OCI-LY1 (cell line): ENCODE measurements around the gene NPTX1.

ENCODE experiments used
- H2AFZ ChIP-seq: fragments of 200-600 bp; sonication (generic), shearing (Covaris generic); 2 replicates; pipeline ENCODE4 v1.6.0; 2014; ENCODE audit warnings: antibody characterized with exemption, mild to moderate bottlenecking, low read length
- H3F3A ChIP-seq: fragments of 200-600 bp; sonication (generic), shearing (Covaris generic); 2 replicates; pipeline ENCODE4 v1.6.0; 2014; ENCODE audit warnings: mild to moderate bottlenecking, antibody characterized with exemption, low read length, moderate library complexity; ENCODE audit not compliant: insufficient read depth
- H3K27ac ChIP-seq: fragments of 200-600 bp; sonication (generic); 2 replicates; pipeline ENCODE4 v1.5.1; 2014; ENCODE audit warnings: low read length, mixed run types, mild to moderate bottlenecking, low read depth; ENCODE audit not compliant: poor library complexity, severe bottlenecking
- H3K27me3 ChIP-seq: fragments of 200-600 bp; sonication (generic); 2 replicates; pipeline ENCODE4 v1.6.0; 2014; ENCODE audit warnings: antibody characterized with exemption, mild to moderate bottlenecking, low read length, moderate library complexity; ENCODE audit not compliant: insufficient read depth
- H3K36me3 ChIP-seq: fragments of 200-600 bp; sonication (generic); 2 replicates; pipeline ENCODE4 v1.6.1; 2014; ENCODE audit warnings: mild to moderate bottlenecking, antibody characterized with exemption, low read length, moderate library complexity, mixed read lengths; ENCODE audit not compliant: insufficient read depth
- H3K4me1 ChIP-seq: fragments of 200-600 bp; sonication (generic); 2 replicates; pipeline ENCODE4 v1.5.1; 2014; ENCODE audit warnings: mild to moderate bottlenecking, low read length, moderate library complexity; ENCODE audit not compliant: insufficient read depth, severe bottlenecking
- H3K4me2 ChIP-seq: fragments of 200-600 bp; sonication (generic), shearing (Covaris generic); 2 replicates; pipeline ENCODE4 v1.6.1; 2014; ENCODE audit warnings: low read length
- H3K4me3 ChIP-seq: fragments of 200-600 bp; sonication (generic); 2 replicates; pipeline ENCODE4 v1.5.1; 2014; ENCODE audit warnings: low read length, low read depth, mild to moderate bottlenecking, mixed read lengths; ENCODE audit not compliant: poor library complexity, severe bottlenecking
- H3K79me2 ChIP-seq: fragments of 200-600 bp; shearing (Covaris generic); 2 replicates; pipeline ENCODE4 v1.6.1; 2016; ENCODE audit warnings: mixed run types, low read length, mixed read lengths; ENCODE audit not compliant: insufficient read depth
- H3K9ac ChIP-seq: fragments of 200-600 bp; sonication (generic), shearing (Covaris generic); 2 replicates; pipeline ENCODE4 v1.6.1; 2014; ENCODE audit warnings: mild to moderate bottlenecking, low read length, mixed read lengths
- H3K9me2 ChIP-seq: fragments of 200-600 bp; sonication (generic), shearing (Covaris generic); 2 replicates; pipeline ENCODE4 v1.6.1; 2014; ENCODE audit warnings: low read depth, mild to moderate bottlenecking, low read length, mixed read lengths
- H3K9me3 ChIP-seq: fragments of 200-600 bp; shearing (Covaris generic); 2 replicates; pipeline ENCODE4 v1.6.1; 2014; ENCODE audit warnings: low read length, mixed read lengths
- H4K20me1 ChIP-seq: fragments of 200-600 bp; sonication (generic), shearing (Covaris generic); 2 replicates; pipeline ENCODE4 v1.6.0; 2016; ENCODE audit warnings: mild to moderate bottlenecking, low read length; ENCODE audit not compliant: insufficient read depth
- EZH2 ChIP-seq: fragments of 200-600 bp; sonication (generic), shearing (Covaris generic); IDR thresholded peaks from 2 replicates; pipeline ENCODE4 v1.8.0; 2017; ENCODE audit warnings: borderline replicate concordance, mixed run types, mild to moderate bottlenecking, antibody characterized with exemption, low read length, moderate library complexity, mixed read lengths
- TF ChIP-seq, protein P1 (sequence below): fragments of 200-600 bp; sonication (generic), shearing (Covaris generic); IDR thresholded peaks from 2 replicates; pipeline ENCODE4 v1.5.1; 2017; ENCODE audit warnings: mild to moderate bottlenecking, antibody characterized with exemption, low read length, moderate library complexity, mixed read lengths

The NPTX1 gene

DNA sequence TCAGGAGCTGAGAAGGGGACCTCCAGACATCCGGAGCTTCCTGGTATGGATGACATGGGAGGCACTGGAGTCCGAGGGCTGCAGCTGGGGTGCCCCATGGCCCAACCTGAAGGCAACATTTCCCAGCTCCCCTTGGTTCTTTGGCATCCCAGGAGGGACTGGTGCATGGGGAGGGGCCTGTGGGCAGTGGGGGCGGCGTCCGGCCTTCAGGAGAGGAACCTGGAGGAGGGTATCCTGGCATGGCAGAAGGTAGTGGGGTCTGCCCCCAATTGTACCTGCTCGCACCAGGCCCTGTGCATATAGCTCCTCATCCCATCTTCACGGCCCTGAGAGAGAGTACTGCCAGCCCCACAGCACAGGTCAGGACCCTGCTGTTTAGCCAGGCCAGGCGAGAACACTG lies 11.9 kb downstream of the NPTX1 start:
- H3K27me3 ChIP-seq: peaks cover 9% of the 10 kb centered on the region; the same call in 1 of the 2 replicates
- H3K9ac ChIP-seq: no peak overlapping the region
- H3K36me3 ChIP-seq: no peaks in the 10 kb centered on the region
- TF ChIP-seq, protein P1, sequence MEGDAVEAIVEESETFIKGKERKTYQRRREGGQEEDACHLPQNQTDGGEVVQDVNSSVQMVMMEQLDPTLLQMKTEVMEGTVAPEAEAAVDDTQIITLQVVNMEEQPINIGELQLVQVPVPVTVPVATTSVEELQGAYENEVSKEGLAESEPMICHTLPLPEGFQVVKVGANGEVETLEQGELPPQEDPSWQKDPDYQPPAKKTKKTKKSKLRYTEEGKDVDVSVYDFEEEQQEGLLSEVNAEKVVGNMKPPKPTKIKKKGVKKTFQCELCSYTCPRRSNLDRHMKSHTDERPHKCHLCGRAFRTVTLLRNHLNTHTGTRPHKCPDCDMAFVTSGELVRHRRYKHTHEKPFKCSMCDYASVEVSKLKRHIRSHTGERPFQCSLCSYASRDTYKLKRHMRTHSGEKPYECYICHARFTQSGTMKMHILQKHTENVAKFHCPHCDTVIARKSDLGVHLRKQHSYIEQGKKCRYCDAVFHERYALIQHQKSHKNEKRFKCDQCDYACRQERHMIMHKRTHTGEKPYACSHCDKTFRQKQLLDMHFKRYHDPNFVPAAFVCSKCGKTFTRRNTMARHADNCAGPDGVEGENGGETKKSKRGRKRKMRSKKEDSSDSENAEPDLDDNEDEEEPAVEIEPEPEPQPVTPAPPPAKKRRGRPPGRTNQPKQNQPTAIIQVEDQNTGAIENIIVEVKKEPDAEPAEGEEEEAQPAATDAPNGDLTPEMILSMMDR: no peak
- TF ChIP-seq EZH2: no peak
- no peak overlapping the region for H3K4me3 ChIP-seq
- H3K4me2 ChIP-seq: no peak overlapping the region
- no peaks in the 10 kb centered on the region for H3K4me1 ChIP-seq
- H3K27ac ChIP-seq: no peak overlapping the region
- H3K9me2 ChIP-seq: no peaks in the 10 kb centered on the region
- no peak overlapping the region for H2AFZ ChIP-seq
- H4K20me1 ChIP-seq: no peaks in the 10 kb centered on the region
- H3K79me2 ChIP-seq: no peaks in the 10 kb centered on the region
- no peaks in the 10 kb centered on the region for H3K9me3 ChIP-seq
- H3F3A ChIP-seq: no peaks in the 10 kb centered on the region

DNA sequence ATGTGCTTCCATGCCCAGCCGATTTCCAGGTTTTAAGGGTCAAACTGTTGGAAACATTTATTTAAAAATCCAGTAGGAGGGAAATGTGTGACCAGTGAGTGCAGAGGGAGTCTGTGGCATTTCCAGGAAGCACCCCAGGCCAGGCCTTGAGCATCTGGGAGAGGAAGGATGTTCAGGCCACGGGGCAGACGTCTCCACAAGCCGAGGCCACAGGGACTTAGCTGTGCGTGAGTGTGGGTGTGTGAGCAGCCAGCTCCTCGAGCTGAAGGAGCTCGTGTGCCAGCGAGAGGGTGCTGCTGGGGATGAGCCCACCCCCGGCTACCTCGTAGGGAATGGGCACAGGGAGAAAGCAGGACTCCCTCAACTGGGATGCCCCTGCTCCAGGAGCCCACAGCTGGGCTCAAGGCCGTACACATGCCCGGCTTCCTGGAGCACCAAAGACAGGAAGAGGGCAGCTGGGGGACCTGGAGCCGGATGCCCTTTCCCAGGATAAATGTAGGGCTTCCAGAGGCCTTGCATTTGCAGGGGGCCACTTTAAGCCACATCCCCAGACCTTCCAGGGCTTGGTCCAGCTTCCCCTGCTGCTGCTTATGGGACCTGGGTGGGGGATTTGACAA lies 12.5 kb downstream of the NPTX1 start:
- Histone ChIP-seq H3K4me2 (no peak overlapping the region), H3K79me2 (no peaks in the 10 kb centered on the region), H3K27ac (no peak overlapping the region), H3K9me3 (no peaks in the 10 kb centered on the region), H3K27me3 (peaks cover 7% of the 10 kb centered on the region; the same call in 1 of the 2 replicates), H3F3A (no peaks in the 10 kb centered on the region), H3K9ac (no peak overlapping the region), H2AFZ (no peak overlapping the region), H3K4me3 (no peak overlapping the region), H3K9me2 (no peaks in the 10 kb centered on the region), H3K36me3 (no peaks in the 10 kb centered on the region), H4K20me1 (no peaks in the 10 kb centered on the region), H3K4me1 (no peaks in the 10 kb centered on the region)
- TF ChIP-seq, protein P1: no peak
- TF ChIP-seq EZH2: no peak

GRCh38 chr17:80461528-80462160 lies 14.8 kb downstream of the NPTX1 start:
- H3K9ac ChIP-seq: no peak overlapping the region
- no peaks in the 10 kb centered on the region for H3K4me1 ChIP-seq
- TF ChIP-seq, protein P1: no peak
- no peak for TF ChIP-seq EZH2
- H3K4me3 ChIP-seq: no peak overlapping the region
- H3K27me3 ChIP-seq: peaks cover 7% of the 10 kb centered on the region; the same call in 1 of the 2 replicates
- H3K9me3 ChIP-seq: no peaks in the 10 kb centered on the region
- H4K20me1 ChIP-seq: no peaks in the 10 kb centered on the region
- no peak overlapping the region for H3K27ac ChIP-seq
- no peaks in the 10 kb centered on the region for H3K79me2 ChIP-seq
- no peaks in the 10 kb centered on the region for H3F3A ChIP-seq
- H3K4me2 ChIP-seq: no peak overlapping the region
- no peaks in the 10 kb centered on the region for H3K9me2 ChIP-seq
- no peak overlapping the region for H2AFZ ChIP-seq
- no peaks in the 10 kb centered on the region for H3K36me3 ChIP-seq
